Heart left ventricle (tissue), 16 donors: ENCODE measurements around the gene KCNK15. TPM values are rescaled to one million over a fixed set of nuclear protein-coding genes. Genes with fewer than 3 reads are reported as not detected.

Experiments
- ATAC-seq, 4 donors: fragments of 200-7000 bp; cut with Tn5 transposase; one replicate each; pipeline ENCODE4 v1.9.1; 2020 to 2022; ENCODE audit warnings: moderate library complexity in 4 of 4, mild to moderate bottlenecking in 3 of 4, moderate number of reproducible peaks in 1 of 4
- DNase-seq, 5 donors: peaks; one replicate each; pipeline ENCODE4 v3.0.0-alpha.2; 2020
- H3K27ac ChIP-seq, 12 donors: fragments of 200-600 bp; sonication (generic) in 4 of 12; one replicate each; pipeline versions ENCODE4 v1.5.0 to v1.8.0; 2016 to 2022; ENCODE audit warnings: mild to moderate bottlenecking in 2 of 12
- H3K27me3 ChIP-seq, 9 donors: fragments of 200-600 bp; sonication (generic) in 2 of 9; one replicate each; pipeline versions ENCODE4 v1.5.1 to v1.8.0; 2016 to 2022; ENCODE audit warnings: mild to moderate bottlenecking in 3 of 9
- H3K36me3 ChIP-seq, 9 donors: fragments of 200-600 bp; sonication (generic) in 2 of 9; one replicate each; pipeline versions ENCODE4 v1.5.0 to v1.8.0; 2018 to 2022; ENCODE audit warnings: mild to moderate bottlenecking in 2 of 9
- H3K4me1 ChIP-seq, 12 donors: fragments of 200-600 bp; sonication (generic) in 4 of 12; one replicate each; pipeline versions ENCODE4 v1.5.0 to v1.8.0; 2016 to 2022; ENCODE audit warnings: mild to moderate bottlenecking in 3 of 12
- H3K4me3 ChIP-seq, 12 donors: fragments of 200-600 bp; sonication (generic) in 4 of 12; one replicate each; pipeline versions ENCODE4 v1.5.0 to v1.8.0; 2017 to 2022; ENCODE audit warnings: mild to moderate bottlenecking in 9 of 12, moderate library complexity in 4 of 12
- H3K9me3 ChIP-seq, 12 donors: fragments of 200-600 bp; sonication (generic) in 4 of 12; one replicate each; pipeline versions ENCODE4 v1.5.0 to v1.8.0; 2016 to 2022; ENCODE audit warnings: mild to moderate bottlenecking in 1 of 12
- CTCF ChIP-seq, 12 donors: fragments of 200-600 bp; sonication (generic) in 4 of 12; IDR thresholded peaks; one replicate each; pipeline versions ENCODE4 v1.5.0 to v1.8.0; 2018 to 2022; ENCODE audit warnings: antibody characterized with exemption in 12 of 12, mild to moderate bottlenecking in 5 of 12
- POLR2A ChIP-seq, 2 donors: fragments of 450-650 bp; IDR thresholded peaks; one replicate each; pipeline ENCODE4 v1.6.1; 2017; ENCODE audit warnings: antibody characterized with exemption in 2 of 2, mild to moderate bottlenecking in 2 of 2, moderate library complexity in 2 of 2
- WGBS, 4 donors: extraction: QIAGEN DNeasy Blood & Tissue Kit in 2 of 4; methylation state at CpG; one replicate each; pipeline versions ENCODE4 v1.1.5 to v1.1.7; 2013 to 2018; 5-methylcytosine and 5-hydroxymethylcytosine counted together
- intact Hi-C, 10 donors: fragments of 100-400 bp; cut with DNase I; formaldehyde crosslinking; loops; one replicate each; pipeline versions ENCODE4 v1.11.1 to v1.14.2; 2022
- polyA plus RNA-seq, 2 donors: library from polyadenylated mRNA; stranded (reverse); fragments of 200-250 nt; gene quantifications; one replicate each; pipeline ENCODE4 v1.2.3, GENCODE V29; 2013
- total RNA-seq, 9 donors: library from RNA; depleted of rRNA in 2 of 9; stranded (reverse); fragments of >200 nt in 2 of 9; fragmentation: NEBNext Ultra II Directional in 3 of 9; extraction: Animal tissue kit (Norgen Biotek cat#: 25700) in 3 of 9; gene quantifications; one replicate each; pipeline versions ENCODE4 v1.1.0 to v1.2.4, GENCODE V29; 2016 to 2023
- donor health status: ischemic (EF 13 %, LVEDD 7.1; RV severe dilation, severe dysfunction).
- donor health status: healthy with polysubstance abuse.
- donor health status: DM: no; HTN: yes; CAD: no.
- donor health status: DM: no; HTN: no; CAD: no.
- donor health status: ischemic (EF 25% LVEDD 6.9; RV normal size, moderate dysfunction).
- donor health status: ischemic (EF 25% LVEDD 5.7; RV mildly dilated, moderate dysfunction).
- donor health status: healthy.
- donor health status: DM: yes; HTN: yes; CAD: no.
- donor health status: ischemic (EF 35%, LVEDD 5.7; RV mildly dilated, moderate dysfunction).
- donor health status: nonischemic (EF 11% LVEDD 7.7; RV severe dilation, severe dysfunction).
- donor health status: DM: yes; HTN: yes; CAD: no.
- donor health status: PGD.
- donor health status: ischemic (EF 29% LVEDD 5.4; RV normal size, mild dysfunction).
- donor health status: nonischemic (EF 23%, LVEDD 6.1; RV moderate dilation, normal function).

Gene KCNK15
- total and polyA plus RNA-seq, 11 donors: 0.12 to 2.2 (median 0.33) TPM

GRCh38 chr20:44769481-44769863 lies 23.8 kb downstream of the KCNK15 start:
- ATAC-seq (no peak), DNase-seq (no peak)
- H3K27ac ChIP-seq: no peak overlapping the region
- no peaks in the 10 kb centered on the region for H3K9me3 ChIP-seq
- no peak overlapping the region for H3K4me3 ChIP-seq
- WGBS, 4 donors: 43 to 50% (median 46%) methylated on average over 5 of the region's 5 CpGs
- H3K4me1 ChIP-seq: no peaks in the 10 kb centered on the region
- no peak for TF ChIP-seq CTCF (IDR thresholded peaks at IDR 0.05)
- no peak for TF ChIP-seq POLR2A (IDR thresholded peaks at IDR 0.05)
- peaks cover 0 to 23% (median 13%) of the 10 kb centered on the region in 9 donors for H3K27me3 ChIP-seq
- H3K36me3 ChIP-seq: no peaks in the 10 kb centered on the region
- intact Hi-C loops: loop anchor here in 1 of 10 donors (2.0 kb wide), 1 partner anchor 19 kb away; no protein-coding TSS in a partner anchor

- Histone ChIP-seq H3K4me3 (no peak overlapping the region), H3K27me3 (peaks cover 0 to 23% (median 13%) of the 10 kb centered on the region in 9 donors), H3K4me1 (no peaks in the 10 kb centered on the region), H3K9me3 (no peaks in the 10 kb centered on the region), H3K36me3 (no peaks in the 10 kb centered on the region), H3K27ac (no peak overlapping the region)
- WGBS, 4 donors: 44 to 52% (median 48%) methylated on average over 11 of the region's 11 CpGs
- DNase-seq (no peak), ATAC-seq (no peak)
- intact Hi-C loops: no loop called here
- TF ChIP-seq CTCF (IDR thresholded peaks at IDR 0.05) (no peak), POLR2A (IDR thresholded peaks at IDR 0.05) (no peak)
Measured at GRCh38 chr20:44770484-44771171, 25.0 kb downstream of the KCNK15 start.

- no peak for ATAC-seq
- Histone ChIP-seq H3K27ac (no peak overlapping the region), H3K9me3 (no peaks in the 10 kb centered on the region), H3K27me3 (peaks cover 0 to 23% (median 13%) of the 10 kb centered on the region in 9 donors), H3K36me3 (no peaks in the 10 kb centered on the region), H3K4me3 (no peak overlapping the region), H3K4me1 (no peaks in the 10 kb centered on the region)
- no peak for DNase-seq
- WGBS, 4 donors: 83 to 88% (median 84%) methylated on average over 8 of the region's 8 CpGs
- intact Hi-C loops: no loop called here
- TF ChIP-seq CTCF (IDR thresholded peaks at IDR 0.05) (no peak), POLR2A (IDR thresholded peaks at IDR 0.05) (no peak)
Measured at GRCh38 chr20:44771172-44771535, 25.5 kb downstream of the KCNK15 start.

GRCh38 chr20:44772636-44773035 lies 27.0 kb downstream of the KCNK15 start:
- Histone ChIP-seq H3K36me3 (no peaks in the 10 kb centered on the region), H3K27ac (no peak overlapping the region), H3K4me3 (no peak overlapping the region), H3K4me1 (no peaks in the 10 kb centered on the region), H3K27me3 (peaks cover 0 to 23% (median 13%) of the 10 kb centered on the region in 9 donors), H3K9me3 (no peaks in the 10 kb centered on the region)
- ATAC-seq: no peak
- no peak for DNase-seq
- intact Hi-C loops: no loop called here
- 52 to 67% (median 59%) methylated on average over 8 of the region's 8 CpGs for WGBS, 4 donors
- TF ChIP-seq POLR2A (IDR thresholded peaks at IDR 0.05) (no peak), CTCF (IDR thresholded peaks at IDR 0.05) (no peak)
